Right atrium auricular region (tissue), 2 donors: Measurements from ENCODE around the gene ZBTB16. TPM values are rescaled to one million over a fixed set of nuclear protein-coding genes. Genes with fewer than 3 reads are reported as not detected.

Experiments
- DNase-seq: peaks from one replicate; pipeline ENCODE4 v3.0.0-alpha.2; 2019; ENCODE audit warnings: low spot score
- H3K27ac ChIP-seq, 2 donors: fragments of 200-600 bp; sonication (generic); 1 replicate in 1 of 2; 2 replicates in 1 of 2; pipeline ENCODE4 v1.5.1; 2016 to 2019
- H3K27me3 ChIP-seq, 2 donors: fragments of 200-600 bp; sonication (generic); one replicate each; pipeline versions ENCODE4 v1.5.1 to v1.6.0; 2017 to 2019
- H3K36me3 ChIP-seq: fragments of 200-600 bp; sonication (generic); one replicate; pipeline ENCODE4 v1.5.1; 2016
- H3K4me1 ChIP-seq, 2 donors: fragments of 200-600 bp; sonication (generic); one replicate each; pipeline versions ENCODE4 v1.5.1 to v1.6.0; 2017 to 2019
- H3K4me3 ChIP-seq, 2 donors: fragments of 200-600 bp; sonication (generic); 1 replicate in 1 of 2; 2 replicates in 1 of 2; pipeline ENCODE4 v1.5.1; 2017 to 2019; ENCODE audit warnings: mild to moderate bottlenecking in 1 of 2, moderate library complexity in 1 of 2
- H3K9me3 ChIP-seq, 2 donors: fragments of 200-600 bp; sonication (generic); one replicate each; pipeline ENCODE4 v1.5.1; 2019
- total RNA-seq, 2 donors: library from RNA; depleted of rRNA; stranded (reverse); fragments of >200 nt; gene quantifications; one replicate each; pipeline ENCODE4 v1.1.0, GENCODE V29; 2016
- TF ChIP-seq, protein P1 (sequence below), 2 donors: fragments of 200-600 bp; sonication (generic); IDR thresholded peaks; one replicate each; pipeline ENCODE4 v1.5.1; 2019; ENCODE audit warnings: antibody characterized with exemption in 2 of 2

Gene ZBTB16
- total RNA-seq, 2 donors from 2014 or later: 65.5 to 101 TPM

- Histone ChIP-seq H3K27me3 (no peaks in the 10 kb centered on the region), H3K4me3 (peak overlapping the region; percentile 84 to 97), H3K27ac (peak overlapping the region; percentile 100), H3K9me3 (no peaks in the 10 kb centered on the region), H3K4me1 (peaks cover 0 to 73% of the 10 kb centered on the region in 2 donors), H3K36me3 (peaks cover 61% of the 10 kb centered on the region)
- TF ChIP-seq, protein P1, sequence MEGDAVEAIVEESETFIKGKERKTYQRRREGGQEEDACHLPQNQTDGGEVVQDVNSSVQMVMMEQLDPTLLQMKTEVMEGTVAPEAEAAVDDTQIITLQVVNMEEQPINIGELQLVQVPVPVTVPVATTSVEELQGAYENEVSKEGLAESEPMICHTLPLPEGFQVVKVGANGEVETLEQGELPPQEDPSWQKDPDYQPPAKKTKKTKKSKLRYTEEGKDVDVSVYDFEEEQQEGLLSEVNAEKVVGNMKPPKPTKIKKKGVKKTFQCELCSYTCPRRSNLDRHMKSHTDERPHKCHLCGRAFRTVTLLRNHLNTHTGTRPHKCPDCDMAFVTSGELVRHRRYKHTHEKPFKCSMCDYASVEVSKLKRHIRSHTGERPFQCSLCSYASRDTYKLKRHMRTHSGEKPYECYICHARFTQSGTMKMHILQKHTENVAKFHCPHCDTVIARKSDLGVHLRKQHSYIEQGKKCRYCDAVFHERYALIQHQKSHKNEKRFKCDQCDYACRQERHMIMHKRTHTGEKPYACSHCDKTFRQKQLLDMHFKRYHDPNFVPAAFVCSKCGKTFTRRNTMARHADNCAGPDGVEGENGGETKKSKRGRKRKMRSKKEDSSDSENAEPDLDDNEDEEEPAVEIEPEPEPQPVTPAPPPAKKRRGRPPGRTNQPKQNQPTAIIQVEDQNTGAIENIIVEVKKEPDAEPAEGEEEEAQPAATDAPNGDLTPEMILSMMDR (IDR thresholded peaks at IDR 0.05): no peak
- no peak for DNase-seq
These were observed 2.2 kb downstream of the ZBTB16 start for GRCh38 chr11:114061681-114062049.

GRCh38 chr11:114062272-114062671 is 2.8 kb downstream of the ZBTB16 start:
- peak overlapping the region; percentile 100 for H3K27ac ChIP-seq
- H3K4me3 ChIP-seq: peak overlapping the region; percentile 84 to 97
- H3K36me3 ChIP-seq: peaks cover 67% of the 10 kb centered on the region
- TF ChIP-seq, protein P1 (IDR thresholded peaks at IDR 0.05): no peak
- DNase-seq: no peak
- H3K27me3 ChIP-seq: no peaks in the 10 kb centered on the region
- no peaks in the 10 kb centered on the region for H3K9me3 ChIP-seq
- H3K4me1 ChIP-seq: peaks cover 0 to 74% of the 10 kb centered on the region in 2 donors

- Histone ChIP-seq H3K4me1 (peaks cover 0 to 74% of the 10 kb centered on the region in 2 donors), H3K4me3 (peak overlapping the region; percentile 84 to 97), H3K9me3 (no peaks in the 10 kb centered on the region), H3K27ac (peak overlapping the region; percentile 100), H3K27me3 (no peaks in the 10 kb centered on the region), H3K36me3 (peaks cover 75% of the 10 kb centered on the region)
- DNase-seq: no peak
- TF ChIP-seq, protein P1 (IDR thresholded peaks at IDR 0.05): no peak
These were observed 3.8 kb downstream of the ZBTB16 start for GRCh38 chr11:114063149-114063828.

DNA sequence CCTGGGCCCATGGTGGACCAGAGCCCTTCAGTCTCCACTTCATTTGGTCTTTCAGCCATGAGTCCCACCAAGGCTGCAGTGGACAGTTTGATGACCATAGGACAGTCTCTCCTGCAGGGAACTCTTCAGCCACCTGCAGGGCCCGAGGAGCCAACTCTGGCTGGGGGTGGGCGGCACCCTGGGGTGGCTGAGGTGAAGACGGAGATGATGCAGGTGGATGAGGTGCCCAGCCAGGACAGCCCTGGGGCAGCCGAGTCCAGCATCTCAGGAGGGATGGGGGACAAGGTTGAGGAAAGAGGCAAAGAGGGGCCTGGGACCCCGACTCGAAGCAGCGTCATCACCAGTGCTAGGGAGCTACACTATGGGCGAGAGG is 4.3 kb downstream of the ZBTB16 start:
- peaks cover 0 to 74% of the 10 kb centered on the region in 2 donors for H3K4me1 ChIP-seq
- peak overlapping the region; percentile 84 to 97 for H3K4me3 ChIP-seq
- TF ChIP-seq, protein P1 (IDR thresholded peaks at IDR 0.05): no peak
- peak overlapping the region; percentile 100 for H3K27ac ChIP-seq
- no peak for DNase-seq
- peaks cover 80% of the 10 kb centered on the region for H3K36me3 ChIP-seq
- H3K27me3 ChIP-seq: no peaks in the 10 kb centered on the region
- H3K9me3 ChIP-seq: no peaks in the 10 kb centered on the region

- Histone ChIP-seq H3K36me3 (peaks cover 84% of the 10 kb centered on the region), H3K27me3 (no peaks in the 10 kb centered on the region), H3K9me3 (no peaks in the 10 kb centered on the region), H3K4me1 (peaks cover 0 to 75% of the 10 kb centered on the region in 2 donors), H3K27ac (peak overlapping the region; percentile 100), H3K4me3 (peak overlapping the region; percentile 84 to 97)
- no peak for DNase-seq
- TF ChIP-seq, protein P1 (IDR thresholded peaks at IDR 0.05): no peak
These were observed 4.7 kb downstream of the ZBTB16 start for GRCh38 chr11:114064216-114064615.

- no peak for DNase-seq
- H3K4me3 ChIP-seq: peak overlapping the region; percentile 84 to 97
- no peaks in the 10 kb centered on the region for H3K27me3 ChIP-seq
- peaks cover 89% of the 10 kb centered on the region for H3K36me3 ChIP-seq
- TF ChIP-seq, protein P1 (IDR thresholded peaks at IDR 0.05): no peak
- no peaks in the 10 kb centered on the region for H3K9me3 ChIP-seq
- peak overlapping the region; percentile 100 for H3K27ac ChIP-seq
- peaks cover 0 to 81% of the 10 kb centered on the region in 2 donors for H3K4me1 ChIP-seq
These were observed 5.6 kb downstream of the ZBTB16 start for GRCh38 chr11:114065094-114065493.
